GM21526 (cell line): Measurements from ENCODE around the gene LRRC27.

Experiments used
- ATAC-seq: cut with Tn5 transposase; IDR thresholded peaks from one replicate; pipeline ENCODE4 v1.9.1; 2021; ENCODE audit warnings: moderate library complexity; ENCODE audit not compliant: unreplicated experiment, low FRiP score

The LRRC27 gene

GRCh38 chr10:132397036-132397541 is 65.1 kb downstream of the LRRC27 start, which contains the start of gene PWWP2B:
Gene PWWP2B (plus strand): TSS chr10:132397200. CDS start chr10:132397227, 27 bp downstream.
- no peak for ATAC-seq

- ATAC-seq, result no peak
Observed at GRCh38 chr10:132397671-132398565, 65.9 kb downstream of the LRRC27 start.

- no peak for ATAC-seq
Observed at GRCh38 chr10:132398566-132398991, 66.6 kb downstream of the LRRC27 start.

- no peak for ATAC-seq
Observed at GRCh38 chr10:132399117-132400035, 67.4 kb downstream of the LRRC27 start.

GRCh38 chr10:132400041-132400546 is 68.1 kb downstream of the LRRC27 start:
- ATAC-seq, result no peak

DNA sequence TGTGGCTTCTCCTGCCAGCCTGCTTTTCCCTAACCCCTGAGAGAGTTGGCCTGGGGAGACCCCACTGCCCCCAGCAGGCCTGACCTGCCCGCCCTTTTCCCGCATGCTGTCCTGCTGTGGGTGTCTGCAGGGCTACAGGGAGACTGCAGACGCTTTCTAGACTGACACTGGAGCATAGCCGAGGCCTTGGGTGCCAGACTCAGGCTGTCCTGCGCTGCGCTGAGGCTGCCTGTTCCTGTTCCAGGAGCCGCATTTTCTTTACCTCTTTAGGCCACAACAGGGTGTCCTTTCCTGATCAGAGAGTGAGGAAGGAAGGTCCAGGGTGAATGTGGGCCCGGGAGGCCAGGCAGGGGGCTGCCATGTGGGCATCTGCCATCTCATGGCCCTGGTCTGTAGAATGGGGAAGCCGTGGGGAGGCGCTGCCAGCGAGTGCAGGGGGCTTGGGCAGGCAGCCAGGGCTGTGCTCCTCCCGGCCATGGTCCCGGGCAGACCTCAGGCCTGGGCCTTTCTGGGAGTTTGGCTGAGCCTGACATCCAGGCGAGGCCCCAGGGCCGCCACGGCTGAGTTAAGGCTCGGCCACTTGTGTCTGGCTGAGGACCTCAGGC is 68.7 kb downstream of the LRRC27 start:
- ATAC-seq, result no peak

- ATAC-seq, result no peak
Observed at GRCh38 chr10:132401401-132402118, 69.6 kb downstream of the LRRC27 start.

GRCh38 chr10:132402781-132403241 is 70.8 kb downstream of the LRRC27 start:
- ATAC-seq, result no peak

DNA sequence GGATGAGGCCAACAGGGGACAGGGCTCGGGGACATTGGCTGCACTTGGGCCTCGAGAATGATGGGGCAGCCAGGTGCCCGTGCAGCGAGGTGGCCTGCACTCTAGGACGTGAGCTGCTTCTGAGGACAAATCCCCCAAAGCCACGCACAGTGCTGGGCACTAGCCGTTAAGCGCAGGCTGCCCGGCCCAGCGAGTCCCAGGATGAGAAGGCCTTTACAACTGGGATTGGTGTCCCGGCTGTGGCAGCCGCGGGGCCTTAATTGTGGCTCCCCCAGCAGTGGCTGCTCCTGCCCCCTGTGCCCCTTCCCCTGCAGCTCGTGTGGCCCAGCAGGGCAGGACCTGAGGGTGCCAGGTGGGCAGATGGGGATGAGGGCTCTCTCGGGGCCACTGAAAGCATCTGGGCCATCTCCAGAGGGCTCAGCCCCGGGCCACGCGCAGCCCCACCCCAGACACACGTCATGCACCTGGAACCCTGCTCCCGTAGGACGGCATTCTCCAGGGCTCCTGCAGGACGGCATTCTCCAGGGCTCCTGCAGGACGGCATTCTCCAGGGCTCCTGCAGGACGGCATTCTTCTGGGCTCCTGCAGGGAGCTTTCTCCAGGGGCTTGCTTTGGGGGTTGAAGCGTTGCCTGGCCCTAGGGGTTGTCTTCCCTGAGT is 71.6 kb downstream of the LRRC27 start:
- ATAC-seq, result no peak

GRCh38 chr10:132404169-132404880 is 72.3 kb downstream of the LRRC27 start:
- ATAC-seq, result no peak

- ATAC-seq, result no peak
Observed at GRCh38 chr10:132404911-132405462, 73.0 kb downstream of the LRRC27 start.

- ATAC-seq, result no peak
Observed at GRCh38 chr10:132405463-132405991, 73.5 kb downstream of the LRRC27 start.

- no peak for ATAC-seq
Observed at GRCh38 chr10:132406181-132406580, 74.2 kb downstream of the LRRC27 start.

GRCh38 chr10:132406750-132407149 is 74.8 kb downstream of the LRRC27 start:
- ATAC-seq, result no peak

DNA sequence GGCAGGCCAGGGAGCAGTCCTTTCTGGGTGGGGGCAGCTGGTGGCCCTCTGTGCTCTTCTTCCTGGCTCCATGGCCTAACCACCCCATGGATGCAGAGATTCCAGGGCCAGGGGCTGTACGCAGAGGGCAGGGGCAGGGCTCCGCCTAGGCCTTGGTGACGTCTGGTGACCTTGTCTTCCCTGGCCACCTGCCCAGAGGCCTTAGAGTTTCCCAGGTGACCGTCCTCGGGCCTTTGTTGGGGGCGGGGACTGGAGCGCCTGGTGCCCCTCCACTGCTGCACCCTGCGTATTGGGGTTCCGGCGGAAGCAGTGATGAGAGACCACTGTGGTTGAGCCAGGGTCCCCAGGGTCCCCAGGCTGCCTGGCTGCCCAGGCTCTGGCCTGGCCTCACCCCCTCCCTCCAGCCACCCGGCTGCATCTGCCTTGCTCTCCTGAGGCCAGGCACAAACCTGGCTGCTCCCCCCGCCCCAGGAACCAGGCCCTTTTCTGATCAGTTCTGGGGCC is 75.3 kb downstream of the LRRC27 start:
- no peak for ATAC-seq

DNA sequence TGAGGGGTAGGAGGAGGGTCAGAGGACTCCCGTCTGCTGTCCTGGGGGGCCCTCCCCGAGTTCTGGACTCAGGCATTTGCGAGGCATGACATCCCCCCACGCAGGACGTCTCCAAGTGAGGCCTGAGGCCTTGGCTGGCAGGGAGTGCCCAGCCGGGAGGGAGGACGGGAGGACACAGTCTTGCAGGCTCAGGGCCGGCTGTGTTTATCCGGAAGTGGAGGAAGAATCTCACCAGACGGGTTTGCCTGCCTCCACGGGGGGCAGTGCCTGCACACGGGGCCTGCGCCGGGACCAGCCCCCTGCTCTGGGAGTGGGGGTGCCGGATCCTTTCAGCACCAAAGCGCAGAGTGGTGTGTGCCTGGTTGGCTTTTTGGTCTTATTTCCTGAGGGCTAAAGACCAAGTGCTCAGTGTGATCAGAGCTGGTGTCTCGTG is 75.9 kb downstream of the LRRC27 start:
- ATAC-seq, result no peak

DNA sequence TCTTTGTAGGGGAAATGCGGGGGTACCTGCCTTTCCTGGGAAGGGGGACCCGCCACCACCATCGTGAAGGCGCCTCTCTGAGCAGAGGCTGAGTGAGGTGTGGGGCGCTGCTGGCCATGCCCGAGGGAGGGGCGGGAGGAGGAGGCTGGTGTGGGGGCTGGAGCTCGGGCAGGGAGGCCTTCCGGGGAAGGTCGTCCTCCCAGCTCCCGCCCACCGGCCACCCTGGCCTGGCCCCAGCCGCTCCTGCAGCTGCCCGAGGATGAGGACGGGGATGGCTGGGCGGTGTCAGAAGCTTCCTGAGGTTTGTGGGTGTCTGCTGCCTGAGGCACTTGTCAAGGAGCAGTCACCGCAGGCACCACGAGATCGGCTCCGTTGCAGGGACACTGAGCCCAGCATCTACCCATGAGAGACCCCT is 76.4 kb downstream of the LRRC27 start:
- ATAC-seq, result no peak
